Osteocyte (in vitro differentiated cells): ENCODE data around the gene DNAJC11. TPM values are rescaled to one million over a fixed set of nuclear protein-coding genes. Genes with fewer than 3 reads are reported as not detected.

Source experiments
- DNase-seq: peaks from one replicate; pipeline ENCODE4 v3.0.0; 2021; ENCODE audit warnings: mixed read lengths; ENCODE audit not compliant: unreplicated experiment; ENCODE audit errors: extremely low spot score
- H3K27ac Mint-ChIP-seq: one replicate; pipeline ENCODE4 v1.8.0; 2021; ENCODE audit warnings: mild to moderate bottlenecking, mixed read lengths; ENCODE audit not compliant: unreplicated experiment
- H3K27me3 Mint-ChIP-seq: one replicate; pipeline ENCODE4 v1.8.0; 2021; ENCODE audit warnings: mixed read lengths; ENCODE audit not compliant: unreplicated experiment
- H3K36me3 Mint-ChIP-seq: one replicate; pipeline ENCODE4 v1.8.0; 2021; ENCODE audit warnings: mixed read lengths; ENCODE audit not compliant: unreplicated experiment
- H3K4me1 Mint-ChIP-seq: one replicate; pipeline ENCODE4 v1.8.0; 2021; ENCODE audit warnings: mixed read lengths; ENCODE audit not compliant: unreplicated experiment
- H3K4me3 Mint-ChIP-seq: one replicate; pipeline ENCODE4 v1.8.0; 2021; ENCODE audit warnings: mild to moderate bottlenecking, moderate library complexity, mixed read lengths; ENCODE audit not compliant: unreplicated experiment
- H3K9me3 Mint-ChIP-seq: one replicate; pipeline ENCODE4 v1.8.0; 2021; ENCODE audit warnings: mixed read lengths; ENCODE audit not compliant: unreplicated experiment
- CTCF ChIP-seq: fragments of 200-600 bp; sonication (generic); IDR thresholded peaks from 2 replicates; pipeline ENCODE4 v1.5.0; 2021; ENCODE audit warnings: antibody characterized with exemption, mild to moderate bottlenecking, moderate library complexity
- total RNA-seq: library from RNA; stranded (reverse); gene quantifications from 2 replicates; pipeline ENCODE4 v1.2.1, GENCODE V29; 2021

DNAJC11 gene
- total RNA-seq, 1 donor from 2014 or later, result 52.9 TPM

- Mint-ChIP-seq H3K9me3 (no peaks in the 10 kb centered on the region), H3K4me1 (peaks cover 14% of the 10 kb centered on the region), H3K27ac (peak overlapping the region; percentile 38), H3K27me3 (no peaks in the 10 kb centered on the region), H3K36me3 (peaks cover 28% of the 10 kb centered on the region), H3K4me3 (no peak overlapping the region)
- no peak for TF ChIP-seq CTCF
- DNase-seq, result no peak
These were observed 106.5 kb downstream of the DNAJC11 start for GRCh38 chr1:6594977-6595740.

GRCh38 chr1:6593810-6594209, 107.8 kb downstream of the DNAJC11 start:
- Mint-ChIP-seq H3K27me3 (no peaks in the 10 kb centered on the region), H3K9me3 (no peaks in the 10 kb centered on the region), H3K4me1 (peaks cover 4% of the 10 kb centered on the region), H3K36me3 (peaks cover 33% of the 10 kb centered on the region), H3K4me3 (no peak overlapping the region), H3K27ac (no peak overlapping the region)
- TF ChIP-seq CTCF, result no peak
- DNase-seq, result no peak

DNA sequence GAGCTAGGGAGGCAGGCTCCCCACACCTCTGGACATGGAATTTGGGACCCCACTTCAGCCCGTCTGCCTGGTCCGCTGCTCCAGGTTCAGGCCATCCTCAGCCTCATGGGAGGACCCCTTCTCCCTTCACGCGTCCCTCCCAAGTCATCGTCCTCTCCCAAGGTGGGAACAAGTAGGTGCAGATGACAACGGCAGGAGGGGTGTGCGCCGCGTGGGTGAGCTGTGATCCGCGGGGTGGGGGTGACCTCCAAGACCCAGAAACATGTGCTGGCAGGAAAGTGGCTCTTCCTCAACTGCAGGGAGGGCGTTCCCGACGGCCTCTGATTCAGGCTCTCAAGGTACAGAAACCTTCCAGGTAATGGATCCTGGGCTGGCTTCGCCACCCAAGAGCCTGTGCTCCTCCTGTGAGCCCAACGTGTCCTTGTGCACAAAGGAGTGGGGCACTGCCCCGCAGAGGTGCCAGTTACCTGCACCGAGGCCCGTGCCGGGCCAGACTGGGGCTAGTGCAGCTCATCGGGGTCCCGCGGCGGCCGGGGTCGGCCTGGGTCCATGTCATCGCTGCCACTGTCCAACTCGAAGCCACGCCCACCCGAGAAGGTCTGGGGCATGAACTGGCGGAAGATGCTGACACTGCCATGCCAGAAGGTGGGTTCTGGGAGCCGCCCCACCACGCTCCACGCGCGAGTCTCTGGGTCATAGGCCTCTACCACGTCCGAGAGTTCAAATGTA, 108.6 kb downstream of the DNAJC11 start:
- no peak overlapping the region for H3K27ac Mint-ChIP-seq
- H3K36me3 Mint-ChIP-seq, result peaks cover 33% of the 10 kb centered on the region
- no peak overlapping the region for H3K4me3 Mint-ChIP-seq
- no peak for DNase-seq
- no peaks in the 10 kb centered on the region for H3K9me3 Mint-ChIP-seq
- H3K4me1 Mint-ChIP-seq, result peaks cover 4% of the 10 kb centered on the region
- H3K27me3 Mint-ChIP-seq, result no peaks in the 10 kb centered on the region
- no peak for TF ChIP-seq CTCF

DNA sequence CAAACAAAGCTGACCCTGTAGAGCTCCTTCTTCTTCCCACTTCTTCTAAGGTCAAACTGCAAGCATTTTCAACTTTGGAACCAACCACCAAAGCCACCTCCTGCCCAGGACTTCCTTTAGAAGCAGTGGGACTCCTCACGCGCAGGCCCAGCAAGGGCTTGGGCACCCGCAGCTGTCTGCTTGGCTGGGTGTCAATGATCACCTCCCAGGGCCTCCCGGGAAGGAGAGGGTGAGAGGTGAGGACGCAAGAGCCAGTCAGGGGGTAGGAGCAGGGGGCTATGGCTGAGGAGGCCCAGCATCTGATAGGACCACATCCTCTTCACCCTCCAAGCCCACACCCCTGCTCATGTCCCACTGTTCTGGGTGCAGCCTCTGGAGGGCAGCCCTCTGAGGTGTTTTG, 109.2 kb downstream of the DNAJC11 start:
- peaks cover 4% of the 10 kb centered on the region for H3K4me1 Mint-ChIP-seq
- no peaks in the 10 kb centered on the region for H3K9me3 Mint-ChIP-seq
- no peak for DNase-seq
- no peak overlapping the region for H3K27ac Mint-ChIP-seq
- H3K27me3 Mint-ChIP-seq, result no peaks in the 10 kb centered on the region
- TF ChIP-seq CTCF, result no peak
- H3K36me3 Mint-ChIP-seq, result peaks cover 33% of the 10 kb centered on the region
- no peak overlapping the region for H3K4me3 Mint-ChIP-seq

DNA sequence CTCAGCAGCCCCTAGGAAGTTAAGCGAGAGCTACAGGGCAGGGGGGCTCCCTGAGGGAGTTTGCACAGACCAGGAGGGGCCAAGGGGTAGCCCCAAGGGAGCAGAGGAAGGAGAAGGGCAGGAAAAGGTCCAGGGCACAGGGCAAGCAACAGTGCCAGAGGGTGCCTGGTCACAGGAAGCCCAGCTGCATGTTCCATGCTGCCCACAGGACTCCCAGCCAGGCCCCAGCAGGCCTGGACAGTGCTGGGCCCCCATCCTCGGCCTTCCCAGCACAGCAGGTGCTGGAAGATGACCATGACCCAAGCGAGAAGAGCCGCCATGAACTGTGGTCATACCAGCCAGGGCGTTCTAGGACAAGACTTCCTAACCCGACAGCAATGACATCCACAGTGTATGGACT, 110.0 kb downstream of the DNAJC11 start:
- H3K27me3 Mint-ChIP-seq, result no peaks in the 10 kb centered on the region

More for the DNA sequence above, 110.0 kb downstream of the DNAJC11 start:
- H3K4me1 Mint-ChIP-seq, result peaks cover 4% of the 10 kb centered on the region
- DNase-seq, result no peak
- TF ChIP-seq CTCF, result no peak
- no peak overlapping the region for H3K4me3 Mint-ChIP-seq
- H3K9me3 Mint-ChIP-seq, result no peaks in the 10 kb centered on the region
- peaks cover 33% of the 10 kb centered on the region for H3K36me3 Mint-ChIP-seq
- no peak overlapping the region for H3K27ac Mint-ChIP-seq
